Measurements from ENCODE around the gene PIGT.

Gene PIGT

DNA sequence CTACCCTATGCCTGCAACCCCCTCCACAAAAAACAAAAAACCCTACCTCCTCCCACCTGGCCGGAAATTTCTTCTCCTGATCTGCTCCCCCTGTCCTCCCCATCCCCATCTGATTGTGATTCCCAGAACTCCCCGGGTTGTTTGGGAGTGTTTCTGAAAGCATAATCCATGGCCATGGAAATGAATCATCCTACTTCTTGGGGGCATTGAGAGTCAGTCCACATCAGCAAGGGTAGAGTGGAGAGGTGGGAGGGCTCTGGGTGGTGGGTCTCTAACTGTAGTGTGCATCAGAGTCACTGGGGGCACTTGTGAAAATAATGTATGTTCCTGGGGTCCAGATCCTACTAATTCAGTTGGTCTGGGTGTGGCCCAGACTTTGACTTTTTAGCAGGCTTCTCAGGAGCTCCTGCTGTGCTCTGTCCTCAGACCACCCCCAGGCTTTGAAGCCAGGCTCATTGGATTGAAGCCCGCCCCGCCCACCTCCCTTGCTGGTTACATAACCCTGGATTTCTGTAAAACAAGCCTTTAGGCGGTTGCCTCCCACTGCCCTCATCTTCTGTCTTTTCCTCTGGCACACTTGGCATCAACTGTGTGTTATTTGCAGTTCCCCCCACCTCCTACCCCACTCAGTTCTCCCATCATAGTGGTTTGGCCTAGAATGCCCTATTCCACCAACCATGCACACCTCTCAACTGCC is 10.5 kb downstream of the PIGT start:
- peaks cover 11 to 16% of the 10 kb centered on the region in 2 donors for H3K4me1 ChIP-seq (ENCODE audit: control insufficient read depth in 1 of 2, insufficient read depth in 2 of 2, low read length in 2 of 2)
- H3K36me3 ChIP-seq (ENCODE audit: control insufficient read depth in 1 of 2, insufficient read depth in 2 of 2, low read length in 2 of 2), result peaks cover 25 to 43% of the 10 kb centered on the region in 2 donors
- no peak overlapping the region for H3K9ac ChIP-seq (ENCODE audit: low read depth in 1 of 2, low read length in 2 of 2)
- H3K27ac ChIP-seq (ENCODE audit: low read depth, low read length), result no peak overlapping the region
- H3K4me3 ChIP-seq (ENCODE audit: low read depth in 1 of 2, low read length in 2 of 2), result no peak overlapping the region
- H3K27me3 ChIP-seq (ENCODE audit: control insufficient read depth in 1 of 2, insufficient read depth in 2 of 2, low read length in 2 of 2), result no peaks in the 10 kb centered on the region
- no peaks in the 10 kb centered on the region for H3K9me3 ChIP-seq (ENCODE audit: control insufficient read depth in 1 of 2, low read length in 2 of 2)

DNA sequence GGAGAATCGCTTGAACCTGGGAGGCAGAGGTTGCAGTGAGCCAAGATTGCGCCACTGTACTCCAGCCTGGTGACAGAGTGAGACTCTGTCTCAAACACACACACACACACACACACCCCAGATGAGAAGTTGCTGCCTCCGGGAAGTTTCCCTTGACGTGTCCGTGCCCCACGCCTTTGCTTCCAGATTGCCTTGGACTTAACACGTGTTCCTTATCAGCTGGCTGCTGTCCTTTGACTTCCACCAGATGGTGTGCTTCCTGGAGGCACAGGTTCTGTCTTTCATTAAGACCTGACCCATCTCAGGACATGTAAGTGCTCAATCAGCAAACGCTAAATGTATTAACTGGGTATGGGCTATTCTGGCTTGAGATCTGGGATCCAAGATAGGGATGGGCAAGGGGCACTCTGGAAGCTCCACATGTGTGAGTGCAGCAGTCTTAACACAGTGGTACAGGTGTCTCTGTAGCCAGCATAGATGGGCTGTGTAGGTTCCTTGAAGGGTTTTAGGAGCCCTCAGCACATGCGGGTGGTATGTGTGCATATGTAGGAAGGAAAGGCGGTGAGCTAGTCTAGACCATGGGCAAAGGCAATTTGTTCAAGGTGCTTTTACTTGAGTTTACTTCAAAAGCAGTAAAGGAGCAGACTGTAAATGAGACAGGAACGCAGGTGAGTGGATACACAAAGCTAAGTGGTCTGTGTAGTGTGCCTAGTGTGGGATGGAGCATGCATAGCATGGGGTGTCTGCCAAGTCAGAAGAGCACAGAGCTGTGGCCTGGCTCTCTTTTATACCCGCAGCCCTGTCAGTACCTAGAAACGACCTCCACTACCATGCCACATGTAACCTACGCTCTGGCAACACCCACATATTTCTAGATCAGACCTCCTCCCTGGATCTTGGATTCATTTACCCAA is 11.6 kb downstream of the PIGT start:
- peak overlapping the region in 1 of 2 donors; percentile 4 for H3K9ac ChIP-seq (ENCODE audit: low read depth in 1 of 2, low read length in 2 of 2)
- no peak overlapping the region for H3K27ac ChIP-seq (ENCODE audit: low read depth, low read length)
- H3K4me3 ChIP-seq (ENCODE audit: low read depth in 1 of 2, low read length in 2 of 2), result no peak overlapping the region
- peaks cover 11 to 16% of the 10 kb centered on the region in 2 donors for H3K4me1 ChIP-seq (ENCODE audit: control insufficient read depth in 1 of 2, insufficient read depth in 2 of 2, low read length in 2 of 2)
- H3K9me3 ChIP-seq (ENCODE audit: control insufficient read depth in 1 of 2, low read length in 2 of 2), result no peaks in the 10 kb centered on the region
- H3K36me3 ChIP-seq (ENCODE audit: control insufficient read depth in 1 of 2, insufficient read depth in 2 of 2, low read length in 2 of 2), result peaks cover 20 to 34% of the 10 kb centered on the region in 2 donors
- no peaks in the 10 kb centered on the region for H3K27me3 ChIP-seq (ENCODE audit: control insufficient read depth in 1 of 2, insufficient read depth in 2 of 2, low read length in 2 of 2)

DNA sequence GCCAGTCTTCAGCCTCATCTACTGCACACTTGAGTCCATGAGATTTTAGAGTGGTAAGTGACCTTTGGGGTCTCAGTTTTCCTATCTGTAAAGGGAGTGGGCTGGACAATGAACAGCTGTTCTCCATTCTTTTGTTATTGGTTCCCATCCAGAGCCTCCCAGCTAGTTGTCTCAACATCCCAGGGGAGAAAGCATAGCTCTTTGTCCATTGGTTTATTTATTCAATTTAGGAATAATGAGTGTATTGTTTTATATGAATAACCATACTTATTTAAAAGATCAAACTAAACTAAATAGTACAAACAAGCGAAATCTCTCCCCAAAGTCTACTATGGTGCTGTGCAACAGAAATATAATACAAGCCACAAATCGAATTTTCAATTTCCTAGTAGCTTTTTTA is 13.7 kb downstream of the PIGT start:
- no peaks in the 10 kb centered on the region for H3K9me3 ChIP-seq (ENCODE audit: control insufficient read depth in 1 of 2, low read length in 2 of 2)
- H3K27me3 ChIP-seq (ENCODE audit: control insufficient read depth in 1 of 2, insufficient read depth in 2 of 2, low read length in 2 of 2), result no peaks in the 10 kb centered on the region
- peaks cover 10 to 19% of the 10 kb centered on the region in 2 donors for H3K36me3 ChIP-seq (ENCODE audit: control insufficient read depth in 1 of 2, insufficient read depth in 2 of 2, low read length in 2 of 2)
- H3K4me1 ChIP-seq (ENCODE audit: control insufficient read depth in 1 of 2, insufficient read depth in 2 of 2, low read length in 2 of 2), result peaks cover 11 to 16% of the 10 kb centered on the region in 2 donors
- no peak overlapping the region for H3K4me3 ChIP-seq (ENCODE audit: low read depth in 1 of 2, low read length in 2 of 2)
- H3K9ac ChIP-seq (ENCODE audit: low read depth in 1 of 2, low read length in 2 of 2), result no peak overlapping the region
- no peak overlapping the region for H3K27ac ChIP-seq (ENCODE audit: low read depth, low read length)

DNA sequence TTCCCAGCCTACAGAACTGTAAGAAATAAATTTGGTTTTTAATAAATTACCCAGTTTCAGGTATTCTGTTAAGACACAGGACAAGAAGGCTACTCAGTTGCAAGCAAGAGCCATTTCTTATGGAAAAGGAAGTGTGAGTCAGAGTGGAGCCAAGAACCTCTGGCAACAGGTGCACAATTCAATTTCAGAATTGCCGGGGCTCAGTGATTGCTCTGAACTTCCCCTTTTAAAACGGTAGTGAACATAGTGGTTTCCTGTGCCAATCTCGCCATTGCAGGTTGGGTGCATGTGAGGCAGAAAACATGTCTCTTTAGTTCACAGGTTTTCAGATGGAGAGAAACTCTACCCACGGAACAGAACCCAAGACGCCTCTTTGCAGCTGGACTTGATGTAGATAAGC is 16.4 kb downstream of the PIGT start:
- Histone ChIP-seq H3K27ac (ENCODE audit: low read depth, low read length) (no peak overlapping the region), H3K36me3 (ENCODE audit: control insufficient read depth in 1 of 2, insufficient read depth in 2 of 2, low read length in 2 of 2) (peaks cover 0 to 3% of the 10 kb centered on the region in 2 donors)

DNA sequence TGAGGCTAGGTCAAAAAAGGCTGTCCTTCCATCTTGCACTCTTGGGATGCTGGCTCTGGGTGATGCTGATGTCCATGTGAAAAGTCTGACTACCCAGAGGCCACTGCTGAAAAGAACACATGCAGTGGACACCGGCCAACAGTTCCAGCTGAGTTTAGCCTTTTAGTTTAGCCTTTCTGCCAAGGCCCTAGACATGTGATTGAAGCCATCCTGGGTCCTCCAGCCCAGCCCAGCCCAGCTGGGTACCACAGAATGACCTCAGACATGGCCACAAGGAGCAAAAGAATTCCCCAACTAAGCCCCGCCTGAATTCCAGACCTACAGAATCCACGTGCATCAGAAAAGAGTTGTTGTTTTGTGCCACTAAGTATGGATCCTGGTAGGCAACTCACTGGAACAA is 17.4 kb downstream of the PIGT start:
- Histone ChIP-seq H3K9me3 (ENCODE audit: control insufficient read depth in 1 of 2, low read length in 2 of 2) (no peaks in the 10 kb centered on the region), H3K4me1 (ENCODE audit: control insufficient read depth in 1 of 2, insufficient read depth in 2 of 2, low read length in 2 of 2) (peaks cover 0 to 4% of the 10 kb centered on the region in 2 donors), H3K27me3 (ENCODE audit: control insufficient read depth in 1 of 2, insufficient read depth in 2 of 2, low read length in 2 of 2) (no peaks in the 10 kb centered on the region), H3K4me3 (ENCODE audit: low read depth in 1 of 2, low read length in 2 of 2) (no peak overlapping the region), H3K36me3 (ENCODE audit: control insufficient read depth in 1 of 2, insufficient read depth in 2 of 2, low read length in 2 of 2) (peaks cover 0 to 3% of the 10 kb centered on the region in 2 donors), H3K9ac (ENCODE audit: low read depth in 1 of 2, low read length in 2 of 2) (no peak overlapping the region), H3K27ac (ENCODE audit: low read depth, low read length) (no peak overlapping the region)

More for the DNA sequence above, 16.4 kb downstream of the PIGT start:
- Histone ChIP-seq H3K9ac (ENCODE audit: low read depth in 1 of 2, low read length in 2 of 2) (no peak overlapping the region), H3K4me1 (ENCODE audit: control insufficient read depth in 1 of 2, insufficient read depth in 2 of 2, low read length in 2 of 2) (peaks cover 0 to 9% of the 10 kb centered on the region in 2 donors), H3K4me3 (ENCODE audit: low read depth in 1 of 2, low read length in 2 of 2) (no peak overlapping the region), H3K9me3 (ENCODE audit: control insufficient read depth in 1 of 2, low read length in 2 of 2) (no peaks in the 10 kb centered on the region), H3K27me3 (ENCODE audit: control insufficient read depth in 1 of 2, insufficient read depth in 2 of 2, low read length in 2 of 2) (no peaks in the 10 kb centered on the region)

DNA sequence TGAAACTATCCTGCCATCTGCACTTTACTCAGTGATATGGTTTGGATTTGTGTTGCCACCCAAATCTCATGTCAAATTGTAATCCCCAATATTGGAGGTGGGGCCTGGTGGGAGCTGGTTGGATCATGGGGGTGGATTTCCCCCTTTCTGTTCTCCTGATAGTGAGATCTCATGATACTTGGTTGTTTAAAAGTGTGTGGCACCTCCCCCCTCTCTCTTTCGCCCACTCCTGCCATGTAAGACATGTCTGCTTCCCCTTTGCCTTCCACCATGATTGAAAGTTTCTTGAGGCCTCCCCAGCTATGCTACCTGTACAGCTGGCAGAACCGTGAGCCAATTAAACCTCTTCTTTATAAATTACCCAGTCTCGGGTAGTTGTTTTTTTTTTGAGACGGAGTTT is 18.0 kb downstream of the PIGT start:
- no peaks in the 10 kb centered on the region for H3K9me3 ChIP-seq (ENCODE audit: control insufficient read depth in 1 of 2, low read length in 2 of 2)
- H3K4me3 ChIP-seq (ENCODE audit: low read depth in 1 of 2, low read length in 2 of 2), result no peak overlapping the region
- no peak overlapping the region for H3K27ac ChIP-seq (ENCODE audit: low read depth, low read length)
- H3K4me1 ChIP-seq (ENCODE audit: control insufficient read depth in 1 of 2, insufficient read depth in 2 of 2, low read length in 2 of 2), result peaks cover 0 to 4% of the 10 kb centered on the region in 2 donors
- peaks cover 0 to 3% of the 10 kb centered on the region in 2 donors for H3K36me3 ChIP-seq (ENCODE audit: control insufficient read depth in 1 of 2, insufficient read depth in 2 of 2, low read length in 2 of 2)
- no peaks in the 10 kb centered on the region for H3K27me3 ChIP-seq (ENCODE audit: control insufficient read depth in 1 of 2, insufficient read depth in 2 of 2, low read length in 2 of 2)
- no peak overlapping the region for H3K9ac ChIP-seq (ENCODE audit: low read depth in 1 of 2, low read length in 2 of 2)

DNA sequence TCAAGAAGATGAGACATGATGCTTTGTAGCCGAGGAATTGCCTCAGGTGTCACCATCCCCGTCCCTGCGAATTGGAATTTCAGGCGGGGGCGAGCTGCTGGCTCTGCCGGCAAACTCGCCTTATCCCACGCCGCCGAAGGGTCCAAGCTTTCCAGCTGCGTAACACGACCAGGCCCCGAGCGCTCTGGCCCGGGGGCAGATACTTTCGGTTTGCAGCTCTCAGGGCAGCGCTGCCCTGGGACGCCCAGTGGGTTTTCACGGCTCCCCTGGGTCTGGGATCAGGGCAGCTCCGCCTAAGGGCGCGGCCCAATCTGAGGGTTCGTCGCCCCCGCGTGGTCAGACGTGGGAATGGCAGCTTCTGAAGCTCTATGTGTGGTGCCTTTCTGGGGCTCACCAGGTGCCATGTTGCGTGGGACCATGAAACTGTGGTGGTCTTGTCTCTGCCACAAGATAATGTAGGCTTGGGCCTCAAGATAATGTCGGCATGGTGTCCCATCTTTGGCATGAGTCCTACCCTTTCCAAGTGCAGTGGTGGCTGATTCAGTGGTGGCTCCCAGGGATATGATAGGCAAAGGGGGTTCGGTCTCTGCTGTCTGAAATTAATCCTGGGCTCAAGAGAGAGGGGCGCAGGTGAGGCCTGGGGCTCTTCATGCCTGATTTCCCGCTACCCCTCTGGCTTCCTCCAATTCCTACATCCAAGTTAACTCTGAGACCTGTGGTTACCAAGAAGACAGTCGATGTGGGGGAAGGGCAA is 21.0 kb downstream of the PIGT start:
- H3K27ac ChIP-seq (ENCODE audit: low read depth, low read length), result peak overlapping the region; percentile 42
- no peaks in the 10 kb centered on the region for H3K9me3 ChIP-seq (ENCODE audit: control insufficient read depth in 1 of 2, low read length in 2 of 2)
- peaks cover 0 to 4% of the 10 kb centered on the region in 2 donors for H3K4me1 ChIP-seq (ENCODE audit: control insufficient read depth in 1 of 2, insufficient read depth in 2 of 2, low read length in 2 of 2)
- peak overlapping the region; percentile 74 to 78 for H3K4me3 ChIP-seq (ENCODE audit: low read depth in 1 of 2, low read length in 2 of 2)
- H3K27me3 ChIP-seq (ENCODE audit: control insufficient read depth in 1 of 2, insufficient read depth in 2 of 2, low read length in 2 of 2), result no peaks in the 10 kb centered on the region
- no peaks in the 10 kb centered on the region for H3K36me3 ChIP-seq (ENCODE audit: control insufficient read depth in 1 of 2, insufficient read depth in 2 of 2, low read length in 2 of 2)
- H3K9ac ChIP-seq (ENCODE audit: low read depth in 1 of 2, low read length in 2 of 2), result peak overlapping the region; percentile 74 to 80

DNA sequence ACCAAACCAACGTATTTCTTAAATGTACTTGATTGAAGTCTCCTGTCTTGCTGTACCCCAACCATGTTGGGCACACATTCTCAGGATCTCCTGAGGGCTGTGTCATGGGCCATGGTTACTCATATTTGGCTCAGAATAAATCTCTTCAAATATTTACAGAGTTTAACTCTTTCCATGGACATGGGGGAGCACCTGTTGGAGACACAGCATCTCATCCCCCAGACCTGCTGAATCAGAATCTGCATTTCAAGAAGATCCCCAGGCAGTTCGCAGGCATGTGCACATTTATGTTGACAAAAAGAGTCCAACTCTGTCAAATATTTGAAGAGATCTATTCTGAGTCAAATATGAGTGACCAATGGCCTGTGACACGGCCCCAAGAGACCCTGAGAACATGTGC is 24.5 kb downstream of the PIGT start:
- no peaks in the 10 kb centered on the region for H3K27me3 ChIP-seq (ENCODE audit: control insufficient read depth in 1 of 2, insufficient read depth in 2 of 2, low read length in 2 of 2)
- H3K4me3 ChIP-seq (ENCODE audit: low read depth in 1 of 2, low read length in 2 of 2), result no peak overlapping the region
- H3K4me1 ChIP-seq (ENCODE audit: control insufficient read depth in 1 of 2, insufficient read depth in 2 of 2, low read length in 2 of 2), result peaks cover 0 to 4% of the 10 kb centered on the region in 2 donors
- no peaks in the 10 kb centered on the region for H3K36me3 ChIP-seq (ENCODE audit: control insufficient read depth in 1 of 2, insufficient read depth in 2 of 2, low read length in 2 of 2)
- H3K9me3 ChIP-seq (ENCODE audit: control insufficient read depth in 1 of 2, low read length in 2 of 2), result no peaks in the 10 kb centered on the region
- no peak overlapping the region for H3K9ac ChIP-seq (ENCODE audit: low read depth in 1 of 2, low read length in 2 of 2)
- no peak overlapping the region for H3K27ac ChIP-seq (ENCODE audit: low read depth, low read length)

DNA sequence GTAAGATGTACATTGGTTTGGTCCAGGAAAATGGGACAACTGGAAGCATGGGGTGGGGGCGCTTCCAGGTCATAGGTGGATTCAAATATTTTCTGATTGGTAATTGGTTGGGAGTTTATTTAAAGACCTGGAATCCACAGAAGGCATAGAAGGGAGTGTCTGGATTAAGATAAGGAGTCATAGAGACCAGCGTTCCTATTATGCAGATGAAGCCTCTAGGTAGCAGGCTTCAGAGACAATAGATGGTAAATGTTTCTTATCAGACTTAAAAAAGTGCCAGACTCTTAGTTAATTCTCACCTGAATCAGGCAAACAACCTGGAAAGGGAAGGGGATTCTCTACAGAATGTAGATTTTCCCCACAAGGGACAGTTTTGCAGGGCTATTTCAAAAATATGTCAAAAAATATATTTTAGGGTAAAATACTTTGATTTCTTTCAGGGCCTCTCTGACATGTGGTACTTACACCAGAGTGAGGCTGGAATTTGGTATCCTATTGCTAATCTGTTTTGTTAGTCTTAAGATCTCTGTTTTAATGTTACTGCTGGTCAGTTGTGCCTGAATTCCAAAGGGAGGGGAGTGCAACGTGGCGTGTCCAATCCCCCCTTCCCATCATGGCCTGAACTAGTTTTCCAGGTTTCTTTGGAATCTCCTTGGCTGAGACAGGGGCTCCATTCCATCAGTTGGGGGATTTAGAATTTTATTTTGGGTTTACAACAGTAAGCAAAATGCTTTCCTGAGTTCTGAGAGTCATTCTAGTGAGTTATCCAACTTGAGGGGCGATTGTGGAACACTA is 25.1 kb downstream of the PIGT start:
- Histone ChIP-seq H3K4me1 (ENCODE audit: control insufficient read depth in 1 of 2, insufficient read depth in 2 of 2, low read length in 2 of 2) (peaks cover 0 to 4% of the 10 kb centered on the region in 2 donors), H3K9me3 (ENCODE audit: control insufficient read depth in 1 of 2, low read length in 2 of 2) (no peaks in the 10 kb centered on the region), H3K27me3 (ENCODE audit: control insufficient read depth in 1 of 2, insufficient read depth in 2 of 2, low read length in 2 of 2) (no peaks in the 10 kb centered on the region), H3K27ac (ENCODE audit: low read depth, low read length) (no peak overlapping the region), H3K4me3 (ENCODE audit: low read depth in 1 of 2, low read length in 2 of 2) (no peak overlapping the region), H3K36me3 (ENCODE audit: control insufficient read depth in 1 of 2, insufficient read depth in 2 of 2, low read length in 2 of 2) (no peaks in the 10 kb centered on the region), H3K9ac (ENCODE audit: low read depth in 1 of 2, low read length in 2 of 2) (no peak overlapping the region)

All from duodenal mucosa (tissue), 2 donors.